ENCODE results near the gene LYRM4.

The LYRM4 gene

DNA sequence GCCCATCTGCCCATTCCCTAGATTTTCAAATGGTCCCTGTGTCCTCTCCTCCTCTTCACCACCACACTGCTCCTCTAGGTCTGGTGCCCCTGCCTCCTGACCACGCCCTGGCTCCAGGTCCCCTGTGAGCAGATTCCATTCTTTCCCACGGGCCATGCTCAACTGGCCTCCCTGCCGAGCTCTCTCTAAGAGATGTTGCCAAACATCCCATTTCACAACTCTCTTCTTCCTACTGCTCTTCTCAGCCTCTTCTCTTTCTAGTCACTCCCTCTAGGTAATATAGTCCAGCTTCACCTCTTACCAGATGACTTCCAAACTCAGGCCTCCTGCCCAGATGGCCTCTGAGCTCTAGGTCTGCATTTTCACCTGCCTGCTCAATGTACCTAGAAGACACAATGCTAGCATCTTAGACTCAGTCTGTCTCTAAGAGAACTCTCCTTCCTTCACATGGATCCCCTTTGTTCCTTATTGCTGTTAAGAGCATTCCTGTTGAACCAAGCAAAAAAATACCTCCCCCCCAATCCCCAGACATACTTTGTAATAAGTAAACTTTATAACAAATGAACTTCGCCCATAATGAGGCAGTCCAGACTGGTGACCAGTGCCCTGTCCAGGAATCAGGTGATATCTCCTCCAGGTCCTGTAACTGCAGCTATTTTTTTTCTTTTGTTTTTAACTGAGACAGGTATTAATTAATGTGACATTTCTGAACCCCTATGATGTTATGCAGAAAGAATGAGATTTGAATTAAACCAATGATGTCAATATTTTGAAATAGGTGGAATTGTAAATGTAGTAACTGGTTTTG is 79.0 kb downstream of the LYRM4 start:
- Histone ChIP-seq H3K4me2 (ENCODE audit: low read length) (no peak overlapping the region), H2AFZ (ENCODE audit: low read depth, low read length) (no peak overlapping the region), H3K27ac (ENCODE audit: low read length) (no peak overlapping the region), H3K36me3 (replicated peaks; ENCODE audit: low read depth, low read length) (no peaks in the 10 kb centered on the region), H3K4me1 (ENCODE audit: low read length) (no peaks in the 10 kb centered on the region), H3K4me3 (ENCODE audit: low read length) (no peak overlapping the region), H3K79me2 (ENCODE audit: low read length) (no peaks in the 10 kb centered on the region), H3K27me3 (ENCODE audit: low read depth, low read length) (no peaks in the 10 kb centered on the region), H3K9ac (ENCODE audit: low read length) (no peak overlapping the region), H4K20me1 (ENCODE audit: insufficient read depth, low read length) (no peaks in the 10 kb centered on the region), H3K9me3 (ENCODE audit: insufficient read depth, low read length) (no peaks in the 10 kb centered on the region)
- no peak for TF ChIP-seq EZH2phosphoT487 (IDR thresholded peaks at IDR 0.05; ENCODE audit: low read depth)
- TF ChIP-seq, protein P1, sequence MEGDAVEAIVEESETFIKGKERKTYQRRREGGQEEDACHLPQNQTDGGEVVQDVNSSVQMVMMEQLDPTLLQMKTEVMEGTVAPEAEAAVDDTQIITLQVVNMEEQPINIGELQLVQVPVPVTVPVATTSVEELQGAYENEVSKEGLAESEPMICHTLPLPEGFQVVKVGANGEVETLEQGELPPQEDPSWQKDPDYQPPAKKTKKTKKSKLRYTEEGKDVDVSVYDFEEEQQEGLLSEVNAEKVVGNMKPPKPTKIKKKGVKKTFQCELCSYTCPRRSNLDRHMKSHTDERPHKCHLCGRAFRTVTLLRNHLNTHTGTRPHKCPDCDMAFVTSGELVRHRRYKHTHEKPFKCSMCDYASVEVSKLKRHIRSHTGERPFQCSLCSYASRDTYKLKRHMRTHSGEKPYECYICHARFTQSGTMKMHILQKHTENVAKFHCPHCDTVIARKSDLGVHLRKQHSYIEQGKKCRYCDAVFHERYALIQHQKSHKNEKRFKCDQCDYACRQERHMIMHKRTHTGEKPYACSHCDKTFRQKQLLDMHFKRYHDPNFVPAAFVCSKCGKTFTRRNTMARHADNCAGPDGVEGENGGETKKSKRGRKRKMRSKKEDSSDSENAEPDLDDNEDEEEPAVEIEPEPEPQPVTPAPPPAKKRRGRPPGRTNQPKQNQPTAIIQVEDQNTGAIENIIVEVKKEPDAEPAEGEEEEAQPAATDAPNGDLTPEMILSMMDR (IDR thresholded peaks at IDR 0.05; ENCODE audit: low read depth, low read length) = no peak

DNA sequence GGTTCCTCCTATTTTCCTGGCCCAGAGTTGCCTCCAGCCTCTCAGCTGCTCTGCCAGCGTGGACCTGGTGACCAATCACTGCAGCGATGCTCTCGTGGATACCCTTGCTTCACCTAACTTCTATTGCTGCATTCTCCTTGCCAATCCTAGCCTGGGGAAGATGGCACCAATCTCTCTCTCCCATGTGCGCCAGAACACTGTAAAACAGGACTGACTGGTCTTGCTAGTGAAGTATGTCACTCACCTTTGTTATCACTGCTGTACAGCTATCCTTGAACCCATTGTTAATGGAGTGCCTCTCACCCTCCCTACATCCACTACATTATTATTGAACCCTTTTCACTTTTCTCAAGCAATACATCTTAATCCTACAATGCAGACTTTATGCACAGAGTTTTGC is 80.1 kb downstream of the LYRM4 start:
- Histone ChIP-seq H3K9me3 (ENCODE audit: insufficient read depth, low read length) (no peaks in the 10 kb centered on the region), H3K79me2 (ENCODE audit: low read length) (no peaks in the 10 kb centered on the region)

DNA sequence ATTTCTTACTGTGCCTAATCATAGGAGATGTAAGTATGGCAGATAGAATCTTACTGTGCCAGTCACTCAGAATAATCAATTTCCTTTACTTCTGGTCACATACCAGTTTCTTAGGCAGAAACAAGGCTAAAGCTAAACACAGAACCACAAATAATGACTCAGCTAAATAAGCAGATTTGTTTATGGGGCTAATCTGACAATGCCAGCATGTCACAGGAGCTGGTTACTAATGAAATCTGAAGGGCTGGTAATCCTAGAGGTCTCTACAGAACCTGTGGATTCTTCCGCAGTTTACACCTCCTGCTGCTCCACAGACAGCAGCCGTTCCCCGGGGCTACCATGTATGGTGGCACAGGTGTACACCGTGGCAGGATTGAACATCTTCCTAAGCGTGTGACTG is 80.8 kb downstream of the LYRM4 start:
- no peaks in the 10 kb centered on the region for H3K27me3 ChIP-seq (ENCODE audit: low read depth, low read length)
- H3K79me2 ChIP-seq (ENCODE audit: low read length) = no peaks in the 10 kb centered on the region
- no peaks in the 10 kb centered on the region for H4K20me1 ChIP-seq (ENCODE audit: insufficient read depth, low read length)
- H2AFZ ChIP-seq (ENCODE audit: low read depth, low read length) = no peak overlapping the region
- H3K9me3 ChIP-seq (ENCODE audit: insufficient read depth, low read length) = no peaks in the 10 kb centered on the region
- no peak overlapping the region for H3K27ac ChIP-seq (ENCODE audit: low read length)
- no peak overlapping the region for H3K4me2 ChIP-seq (ENCODE audit: low read length)
- no peaks in the 10 kb centered on the region for H3K36me3 ChIP-seq (replicated peaks; ENCODE audit: low read depth, low read length)
- TF ChIP-seq, protein P1 (IDR thresholded peaks at IDR 0.05; ENCODE audit: low read depth, low read length) = no peak
- TF ChIP-seq EZH2phosphoT487 (IDR thresholded peaks at IDR 0.05; ENCODE audit: low read depth) = no peak
- H3K4me3 ChIP-seq (ENCODE audit: low read length) = no peak overlapping the region
- H3K9ac ChIP-seq (ENCODE audit: low read length) = no peak overlapping the region
- peaks cover 5% of the 10 kb centered on the region for H3K4me1 ChIP-seq (ENCODE audit: low read length)

More for the DNA sequence above, 80.1 kb downstream of the LYRM4 start:
- H2AFZ ChIP-seq (ENCODE audit: low read depth, low read length) = no peak overlapping the region
- no peak overlapping the region for H3K9ac ChIP-seq (ENCODE audit: low read length)
- TF ChIP-seq, protein P1 (IDR thresholded peaks at IDR 0.05; ENCODE audit: low read depth, low read length) = no peak
- no peak for TF ChIP-seq EZH2phosphoT487 (IDR thresholded peaks at IDR 0.05; ENCODE audit: low read depth)
- no peaks in the 10 kb centered on the region for H3K27me3 ChIP-seq (ENCODE audit: low read depth, low read length)
- H3K4me3 ChIP-seq (ENCODE audit: low read length) = no peak overlapping the region
- no peaks in the 10 kb centered on the region for H3K36me3 ChIP-seq (replicated peaks; ENCODE audit: low read depth, low read length)
- no peaks in the 10 kb centered on the region for H4K20me1 ChIP-seq (ENCODE audit: insufficient read depth, low read length)
- H3K4me1 ChIP-seq (ENCODE audit: low read length) = no peaks in the 10 kb centered on the region
- no peak overlapping the region for H3K4me2 ChIP-seq (ENCODE audit: low read length)
- H3K27ac ChIP-seq (ENCODE audit: low read length) = no peak overlapping the region

DNA sequence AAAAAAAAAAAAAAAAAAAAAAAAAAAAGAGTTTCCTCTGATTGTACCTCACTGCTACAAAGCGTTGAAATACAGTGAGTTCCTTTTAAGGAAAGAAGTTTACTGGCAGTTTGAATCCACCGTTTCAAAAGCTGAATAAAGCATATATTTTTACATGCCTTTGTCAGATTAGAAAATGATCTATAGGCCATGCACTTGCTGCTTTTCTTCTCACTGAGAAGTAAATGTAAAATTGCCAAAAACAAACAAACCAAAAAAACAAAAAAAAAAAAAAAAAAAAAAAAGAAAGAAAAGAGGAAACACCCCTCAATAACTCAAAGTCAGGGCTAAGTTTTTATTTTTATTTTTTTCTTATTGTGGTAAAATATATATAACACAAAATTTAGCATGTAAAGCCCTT is 81.9 kb downstream of the LYRM4 start:
- Histone ChIP-seq H3K9me3 (ENCODE audit: insufficient read depth, low read length) (no peaks in the 10 kb centered on the region), H3K4me3 (ENCODE audit: low read length) (no peak overlapping the region), H3K36me3 (replicated peaks; ENCODE audit: low read depth, low read length) (no peaks in the 10 kb centered on the region), H3K79me2 (ENCODE audit: low read length) (no peaks in the 10 kb centered on the region), H3K4me2 (ENCODE audit: low read length) (no peak overlapping the region), H2AFZ (ENCODE audit: low read depth, low read length) (no peak overlapping the region), H4K20me1 (ENCODE audit: insufficient read depth, low read length) (no peaks in the 10 kb centered on the region), H3K27me3 (ENCODE audit: low read depth, low read length) (no peaks in the 10 kb centered on the region), H3K27ac (ENCODE audit: low read length) (no peak overlapping the region), H3K9ac (ENCODE audit: low read length) (no peak overlapping the region), H3K4me1 (ENCODE audit: low read length) (peaks cover 16% of the 10 kb centered on the region)
- TF ChIP-seq, protein P1 (IDR thresholded peaks at IDR 0.05; ENCODE audit: low read depth, low read length) = no peak
- TF ChIP-seq EZH2phosphoT487 (IDR thresholded peaks at IDR 0.05; ENCODE audit: low read depth) = no peak
